Hindlimb muscle (tissue), 1 donor: ENCODE measurements around the gene CHSY3. TPM values are rescaled to one million over a fixed set of nuclear protein-coding genes. Genes with fewer than 3 reads are reported as not detected.

Experiments
- DNase-seq: peaks from one replicate; pipeline ENCODE4 v3.0.0-alpha.2; 2013
- polyA plus RNA-seq: library from polyadenylated mRNA; unstranded; fragments of 120-200 nt; gene quantifications from one replicate; pipeline ENCODE4 v1.2.1, GENCODE V29; 2013; ENCODE audit not compliant: insufficient read length

The CHSY3 gene
- 4.4 TPM for polyA plus RNA-seq

DNA sequence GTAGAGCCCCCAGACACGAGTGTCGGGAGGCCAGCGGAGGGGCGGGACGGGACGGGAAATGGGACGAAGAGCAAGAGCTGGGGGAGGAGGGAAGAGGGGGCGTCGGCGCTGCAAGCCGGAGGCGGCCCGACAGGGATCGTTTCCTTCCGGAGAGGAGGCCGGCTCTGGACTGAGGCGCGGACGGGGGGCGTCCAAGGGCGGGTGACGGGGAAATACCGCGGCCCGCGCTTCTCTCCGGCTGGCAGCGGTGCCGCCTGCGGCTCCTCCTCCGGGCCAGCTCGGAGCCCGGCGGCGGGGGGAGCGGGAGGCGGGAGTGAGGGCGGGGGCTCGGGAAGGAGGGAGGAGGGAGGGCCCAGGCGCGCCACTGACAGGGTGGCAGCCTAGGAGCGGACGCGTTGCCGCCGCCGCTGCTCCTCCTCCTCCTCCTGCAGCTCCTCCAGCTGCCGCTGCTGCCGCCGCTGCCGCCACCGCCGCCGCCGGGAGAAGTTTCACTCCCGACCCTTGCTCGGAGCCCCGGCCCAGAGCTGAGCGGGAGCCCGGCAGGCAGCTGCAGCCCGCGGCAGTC is at the start of gene CHSY3:
TSS of gene CHSY3 (plus strand) at position 364 of the 565 bp plus-strand sequence.
- peak; percentile 86 for DNase-seq

DNA sequence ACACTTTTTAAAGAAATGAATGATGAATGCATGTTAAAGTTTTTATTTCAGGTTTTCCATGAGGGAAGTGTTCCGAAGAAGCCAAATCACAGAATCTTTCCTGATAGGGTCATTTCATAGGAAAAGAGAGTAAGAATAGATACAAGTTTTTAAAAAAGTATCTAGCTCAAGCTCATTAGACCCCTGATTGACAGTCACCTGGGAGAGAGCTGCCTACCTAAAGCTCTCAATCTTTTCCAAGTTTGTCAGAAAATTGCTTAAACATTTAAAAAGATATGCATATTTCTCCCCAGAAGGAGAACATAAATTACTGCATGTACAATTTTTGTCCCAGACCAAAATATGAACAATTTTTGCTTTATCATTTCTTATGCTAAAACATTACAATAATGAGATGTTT is 47.9 kb upstream of the CHSY3 start:
- DNase-seq, result no peak

DNA sequence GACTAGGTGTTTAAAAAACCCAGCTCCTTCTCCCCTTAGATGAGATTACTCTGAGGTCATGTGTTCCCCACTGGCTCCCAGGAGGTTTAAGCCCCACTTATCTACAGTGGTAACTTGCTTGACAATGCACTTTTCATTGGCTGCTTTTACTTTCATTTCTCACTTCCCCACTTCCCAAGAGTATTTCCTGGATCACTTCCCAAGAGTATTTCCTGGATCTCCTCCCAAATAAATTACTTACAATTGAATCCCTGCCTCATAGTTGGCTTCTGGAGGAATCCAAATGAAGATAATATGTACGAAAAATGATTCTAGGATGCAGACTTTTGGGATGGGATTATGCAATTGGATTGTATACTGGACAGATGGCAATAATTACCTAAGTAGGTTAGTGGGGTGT is 47.1 kb upstream of the CHSY3 start:
- peak; percentile 48 for DNase-seq

DNA sequence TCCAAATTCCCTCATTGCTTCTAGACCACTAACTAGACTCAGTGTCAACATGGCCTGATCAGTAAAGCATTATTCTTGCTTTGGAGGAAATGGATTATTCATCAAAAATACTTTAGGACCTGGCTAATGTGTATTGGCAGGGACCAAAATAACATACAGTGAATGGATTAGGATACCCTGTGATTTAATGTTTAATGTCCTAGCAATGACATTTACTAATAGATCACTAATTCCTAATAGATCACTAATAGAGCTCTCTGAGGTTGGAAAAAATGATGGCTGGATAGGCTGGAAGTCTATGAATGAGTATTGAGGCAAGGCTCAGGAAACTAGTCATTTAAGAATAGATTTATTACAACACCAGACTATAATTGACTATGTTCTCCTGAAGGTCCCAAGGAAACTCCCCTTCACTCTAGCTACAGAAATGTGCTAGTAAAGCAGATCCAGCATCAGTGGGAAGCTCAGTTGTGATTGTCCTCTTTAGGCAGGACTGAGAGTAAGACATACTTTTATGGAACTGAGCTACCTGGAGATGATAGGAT is 46.1 kb upstream of the CHSY3 start:
- no peak for DNase-seq

DNA sequence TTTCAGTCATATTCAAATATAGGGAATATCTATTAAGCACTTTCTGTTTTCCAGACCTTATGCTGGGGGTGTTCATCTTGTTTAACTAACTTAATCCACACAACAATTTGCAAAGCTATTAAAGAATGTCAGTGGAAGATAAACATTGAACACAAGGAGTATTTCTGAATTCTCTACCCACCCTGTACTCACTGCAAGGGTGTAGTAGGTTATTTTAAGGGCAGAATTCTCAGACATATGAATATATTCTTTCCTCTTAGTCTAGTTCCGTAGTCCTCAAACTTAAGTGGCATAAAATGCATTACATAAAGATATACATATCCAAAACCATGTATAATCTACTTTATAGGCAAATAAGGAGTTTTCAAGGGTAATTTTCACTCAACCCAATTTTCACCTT is 19.9 kb upstream of the CHSY3 start:
- DNase-seq, result no peak

DNA sequence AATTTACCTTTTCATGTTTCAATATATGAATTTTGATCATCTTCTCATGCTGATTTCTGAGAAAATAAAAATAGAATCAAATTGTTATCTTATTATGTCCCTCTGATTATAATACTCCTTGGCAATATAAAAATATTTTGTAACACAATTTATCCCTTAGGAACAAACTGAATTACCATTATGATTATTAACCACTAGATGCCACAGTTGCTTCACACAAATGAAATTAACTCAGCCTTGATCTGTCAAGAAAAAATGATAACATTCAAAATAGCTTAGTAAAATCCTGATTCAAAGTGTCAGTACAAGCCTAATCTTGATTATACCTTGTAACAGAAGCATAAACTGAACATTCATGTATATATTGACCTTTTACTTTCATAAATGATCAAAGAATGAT is 4.8 kb upstream of the CHSY3 start:
- DNase-seq, result no peak

DNA sequence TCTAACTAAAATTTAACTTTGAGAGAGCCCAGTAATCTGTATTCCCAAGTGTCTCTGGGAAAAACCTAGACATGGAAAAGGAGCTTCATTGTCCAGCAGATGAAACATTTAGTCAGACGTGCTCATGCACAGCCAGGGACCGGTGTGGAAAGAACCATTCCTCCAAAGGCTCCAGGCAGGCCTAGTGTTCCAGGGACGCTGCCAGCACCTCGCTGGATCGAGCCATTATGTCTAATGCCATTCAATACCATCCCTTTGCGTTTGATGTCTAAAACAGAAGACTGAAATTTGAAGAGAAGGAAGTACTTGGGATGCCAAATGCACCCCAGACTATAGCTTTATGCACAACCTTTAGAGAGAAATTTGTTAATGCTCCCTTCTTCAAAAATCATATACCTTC is 1.4 kb upstream of the CHSY3 start:
- peak; percentile 33 for DNase-seq

DNA sequence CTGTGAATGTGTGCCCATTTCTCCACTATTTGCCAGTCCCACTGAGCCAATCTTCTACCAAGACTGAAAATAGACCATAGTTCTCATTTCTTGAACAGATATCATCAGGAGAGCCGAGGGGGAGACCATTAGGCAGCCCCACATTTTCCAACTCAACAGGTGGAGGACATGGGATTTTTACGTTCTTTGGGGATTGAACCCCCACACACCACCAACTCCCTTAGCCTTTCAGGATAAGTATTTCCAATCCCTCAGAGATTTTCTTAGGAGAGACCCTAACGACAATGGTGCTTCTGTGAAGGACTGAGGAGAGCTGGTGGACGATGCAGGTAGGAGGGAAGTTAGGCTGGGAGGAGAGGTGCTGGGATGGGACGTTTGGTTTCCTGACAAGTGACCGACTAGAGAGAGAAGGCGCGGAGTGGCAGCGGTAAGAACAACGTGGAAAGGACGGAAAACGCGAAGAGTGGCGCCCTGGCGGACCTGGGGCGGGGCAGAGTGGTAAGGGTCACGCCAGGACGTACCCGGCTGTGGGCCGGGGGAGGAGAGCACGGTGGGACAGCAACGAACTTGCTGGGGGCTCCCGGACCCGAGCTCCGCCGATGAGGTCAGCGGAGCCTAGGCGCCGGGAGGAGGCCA is 681 bp upstream of the CHSY3 start:
- no peak for DNase-seq

DNA sequence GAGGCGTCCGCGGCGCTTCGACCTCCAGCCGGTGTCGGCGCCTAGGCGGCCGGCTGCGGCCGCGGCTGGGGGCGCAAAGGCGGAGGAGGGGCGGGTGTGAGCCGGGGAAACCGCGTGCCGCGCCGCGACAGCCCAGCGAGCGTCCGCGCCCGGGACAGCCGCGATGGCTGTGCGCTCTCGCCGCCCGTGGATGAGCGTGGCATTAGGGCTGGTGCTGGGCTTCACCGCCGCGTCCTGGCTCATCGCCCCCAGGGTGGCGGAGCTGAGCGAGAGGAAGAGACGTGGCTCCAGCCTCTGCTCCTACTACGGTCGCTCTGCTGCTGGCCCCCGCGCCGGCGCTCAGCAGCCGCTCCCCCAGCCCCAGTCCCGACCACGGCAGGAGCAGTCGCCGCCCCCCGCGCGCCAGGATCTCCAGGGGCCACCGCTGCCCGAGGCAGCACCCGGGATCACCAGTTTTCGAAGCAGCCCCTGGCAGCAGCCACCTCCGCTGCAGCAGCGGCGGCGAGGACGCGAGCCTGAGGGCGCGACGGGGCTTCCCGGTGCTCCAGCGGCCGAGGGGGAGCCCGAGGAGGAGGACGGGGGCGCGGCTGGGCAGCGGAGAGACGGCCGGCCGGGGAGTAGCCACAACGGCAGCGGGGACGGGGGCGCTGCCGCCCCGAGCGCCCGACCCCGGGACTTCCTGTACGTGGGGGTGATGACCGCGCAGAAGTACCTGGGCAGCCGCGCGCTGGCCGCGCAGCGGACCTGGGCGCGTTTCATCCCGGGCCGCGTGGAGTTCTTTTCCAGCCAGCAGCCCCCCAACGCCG is 605 bp downstream of the CHSY3 start:
- DNase-seq, result no peak

DNA sequence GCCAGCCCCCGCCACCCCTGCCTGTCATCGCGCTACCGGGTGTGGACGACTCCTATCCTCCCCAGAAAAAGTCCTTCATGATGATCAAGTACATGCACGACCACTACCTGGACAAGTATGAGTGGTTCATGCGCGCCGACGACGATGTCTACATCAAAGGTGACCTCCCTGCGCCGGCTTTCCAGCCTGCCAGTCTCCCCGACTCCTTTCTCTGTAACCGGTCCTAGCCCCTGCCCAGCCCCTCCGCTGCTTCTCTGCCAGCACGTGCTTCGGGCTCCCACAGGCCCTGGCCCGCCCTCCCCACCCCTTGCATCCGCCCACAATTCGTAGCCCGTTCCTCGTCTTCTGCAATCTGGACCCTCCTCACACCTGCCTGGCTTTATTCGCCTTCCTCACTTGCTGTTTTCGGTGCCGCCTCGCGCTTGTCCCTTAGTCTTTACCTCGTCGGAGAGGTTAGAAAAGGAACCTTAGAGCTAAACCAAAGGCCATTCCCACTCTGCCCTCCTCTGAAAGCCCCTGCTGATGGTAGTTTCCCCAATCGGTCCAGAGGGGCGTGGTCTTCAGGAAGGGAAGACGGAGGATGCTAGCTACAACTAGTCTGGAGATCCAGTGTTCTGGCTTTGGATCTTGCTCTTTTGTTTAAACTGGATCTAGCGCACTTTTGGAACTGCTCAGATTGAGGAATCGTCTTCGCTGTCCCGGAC is 1.4 kb downstream of the CHSY3 start:
- DNase-seq, result peak; percentile 34

DNA sequence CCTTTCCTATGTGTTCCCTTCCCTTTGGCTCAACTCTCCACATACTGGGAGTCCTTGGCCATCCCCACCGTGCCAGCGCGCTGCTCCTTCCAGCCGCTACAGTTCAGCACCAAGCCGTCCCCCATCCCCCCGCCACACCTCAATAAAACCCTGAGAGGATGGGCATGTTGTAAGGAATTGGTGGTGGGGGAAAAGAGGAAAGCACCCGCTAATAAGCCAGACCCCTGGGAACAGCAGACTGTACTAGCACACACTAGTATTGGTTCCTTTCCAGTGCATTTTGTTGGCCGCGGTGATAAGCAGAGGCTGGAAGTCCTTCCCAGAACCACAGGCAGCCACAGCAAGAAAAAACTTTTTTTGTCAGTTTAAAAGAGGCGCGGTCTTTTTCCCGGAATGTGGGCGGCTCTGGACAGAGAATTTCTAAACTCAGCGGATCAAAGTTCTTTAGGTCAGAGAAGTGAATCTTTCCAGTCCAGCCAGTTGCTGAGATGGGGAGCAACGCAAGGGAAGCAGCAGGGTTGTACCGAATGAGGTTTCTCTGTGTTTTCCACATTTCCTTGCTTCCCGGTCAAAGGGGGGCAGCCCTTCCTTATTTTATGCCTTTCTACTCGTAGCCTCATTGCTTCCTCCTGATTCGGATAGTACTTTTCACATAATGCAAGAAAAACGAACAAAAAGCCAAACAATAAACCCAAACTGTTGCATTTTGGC is 2.1 kb downstream of the CHSY3 start:
- DNase-seq, result peak; percentile 48

DNA sequence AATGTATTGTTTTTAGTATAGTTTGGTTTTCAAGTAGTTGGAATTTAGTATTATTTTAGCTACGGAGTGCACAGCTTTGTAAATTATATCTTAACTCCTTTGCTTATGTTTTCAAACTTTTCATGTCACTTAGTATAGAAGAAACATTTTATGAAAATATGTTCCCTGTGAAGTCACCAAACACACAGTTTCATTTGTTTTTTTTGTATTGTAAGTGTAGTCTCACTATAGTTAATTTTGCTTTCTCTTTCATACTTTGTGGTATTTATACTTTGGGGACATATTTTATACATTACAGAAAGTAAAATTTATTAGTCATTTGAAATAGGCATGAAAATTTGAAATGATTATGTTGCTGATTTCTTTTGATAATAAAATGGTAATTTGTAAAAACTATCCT is 5.0 kb downstream of the CHSY3 start:
- DNase-seq, result no peak

DNA sequence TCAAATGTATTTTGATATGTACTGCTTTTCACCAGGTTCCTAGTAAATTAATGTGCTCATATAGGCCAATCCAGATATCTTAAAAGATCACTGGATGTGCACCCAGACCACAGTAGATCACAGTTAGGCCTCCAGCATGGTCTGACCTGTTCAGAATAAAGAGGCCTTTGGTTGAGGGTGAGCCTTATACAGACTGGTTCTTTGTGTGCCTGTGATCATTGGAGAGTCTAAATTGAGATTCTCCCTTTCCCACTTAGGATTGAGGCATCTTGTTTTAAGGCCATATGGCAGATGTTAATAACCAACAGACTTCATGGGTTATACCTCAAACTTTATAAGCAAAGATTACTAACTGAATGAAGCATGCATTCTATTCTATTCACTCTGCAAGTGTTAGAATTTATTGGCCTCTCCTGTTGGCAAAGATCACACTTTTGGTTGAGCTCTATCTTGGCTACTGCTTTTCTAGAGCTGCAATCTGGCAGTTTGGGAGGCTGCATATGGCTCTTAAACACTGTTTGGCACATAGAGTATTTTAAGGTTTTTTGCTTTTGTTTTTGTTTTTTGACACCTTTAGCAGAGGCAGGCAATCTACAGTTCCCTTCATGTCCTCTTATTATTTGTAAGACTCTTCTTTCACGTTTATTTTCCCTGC is 8.5 kb downstream of the CHSY3 start:
- no peak for DNase-seq

DNA sequence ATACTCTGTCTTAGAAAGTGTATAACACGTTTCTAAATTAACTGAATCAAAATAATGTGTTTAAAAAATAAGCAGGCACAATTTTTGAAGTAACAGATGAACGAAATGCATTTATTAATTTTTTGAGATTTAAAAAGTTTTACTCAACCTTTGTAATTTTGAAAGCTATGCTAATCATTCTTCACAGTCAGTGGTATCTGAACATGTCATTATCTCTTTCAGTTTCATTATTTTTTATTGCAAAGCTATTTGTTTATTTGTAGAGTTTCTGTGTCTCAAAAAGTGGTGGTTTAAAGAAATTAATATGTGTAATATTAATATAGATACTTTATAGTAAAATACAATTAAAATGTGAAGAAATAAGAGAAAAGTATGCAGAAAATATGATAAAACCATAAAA is 11.2 kb downstream of the CHSY3 start:
- no peak for DNase-seq

DNA sequence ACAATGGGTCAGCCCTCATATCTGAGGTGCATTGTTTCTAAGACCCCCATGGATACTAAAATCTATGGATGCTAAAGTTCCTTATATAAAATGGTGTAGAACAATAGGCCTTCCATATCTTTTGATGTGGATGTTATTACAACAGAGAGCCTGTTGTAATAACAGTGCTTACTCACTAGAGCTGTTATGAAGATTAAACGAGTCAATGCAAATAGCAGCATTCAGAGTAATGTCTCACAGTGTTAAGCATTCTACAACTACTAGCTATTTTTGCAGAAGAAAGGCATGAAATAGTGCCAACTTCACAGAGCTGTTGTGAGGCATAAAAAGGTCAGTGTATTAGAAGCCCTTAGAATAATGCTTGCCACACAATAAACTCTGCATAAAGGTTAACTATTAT is 13.0 kb downstream of the CHSY3 start:
- no peak for DNase-seq

DNA sequence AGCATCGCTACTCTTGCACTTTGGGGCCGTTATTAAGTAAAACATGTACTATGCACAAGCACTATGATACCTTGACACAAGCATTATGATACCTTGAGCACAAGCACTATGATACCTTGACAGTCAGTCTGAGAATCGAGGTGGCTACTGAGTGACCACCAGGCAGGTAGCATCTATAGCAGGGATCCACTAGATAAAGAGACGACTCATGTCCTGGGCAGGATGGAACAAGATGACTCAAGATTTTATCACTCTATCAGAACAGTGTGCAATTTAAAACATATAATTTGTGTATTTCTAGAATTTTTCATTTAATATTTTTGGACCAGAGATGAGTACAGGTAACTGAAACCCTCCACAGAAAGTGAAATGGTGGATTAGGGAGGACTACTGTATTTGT is 16.9 kb downstream of the CHSY3 start:
- DNase-seq, result no peak

DNA sequence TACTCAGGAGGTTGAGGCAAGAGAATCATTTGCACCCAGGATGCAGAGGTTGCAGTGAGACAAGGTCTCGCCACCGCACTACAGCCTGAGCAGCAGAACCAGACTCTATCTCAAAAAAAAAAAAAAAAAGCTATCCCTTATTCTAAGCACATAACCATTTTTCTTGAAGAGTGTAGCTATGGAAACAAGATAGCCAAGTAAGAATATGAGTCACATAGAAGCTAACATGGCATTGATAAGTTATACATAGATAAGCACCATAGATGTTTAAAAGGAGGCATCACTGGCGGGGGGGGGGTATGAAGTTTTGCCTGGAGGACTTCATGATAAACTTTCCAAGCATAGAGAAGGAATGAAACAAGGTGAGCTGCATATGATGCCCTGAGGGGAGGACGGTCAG is 26.0 kb downstream of the CHSY3 start:
- no peak for DNase-seq

DNA sequence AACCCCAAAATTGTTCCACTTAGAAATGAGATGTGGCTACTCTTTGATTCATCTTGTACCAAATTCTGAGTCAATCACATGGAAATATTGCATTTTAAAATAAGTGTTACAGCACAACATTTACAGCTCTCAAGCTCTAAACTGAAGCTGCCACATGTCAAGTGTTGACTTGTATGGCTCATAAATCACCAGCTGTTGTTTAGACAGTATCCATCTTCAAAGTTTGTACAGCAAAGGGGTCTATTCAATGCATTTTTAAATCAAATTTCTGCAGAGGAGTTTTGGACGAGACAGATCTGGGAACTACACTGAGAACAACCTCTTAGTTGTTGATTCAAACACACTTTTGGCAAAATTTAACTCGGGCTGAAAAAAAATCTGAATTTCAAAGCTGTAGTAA is 31.4 kb downstream of the CHSY3 start:
- no peak for DNase-seq

DNA sequence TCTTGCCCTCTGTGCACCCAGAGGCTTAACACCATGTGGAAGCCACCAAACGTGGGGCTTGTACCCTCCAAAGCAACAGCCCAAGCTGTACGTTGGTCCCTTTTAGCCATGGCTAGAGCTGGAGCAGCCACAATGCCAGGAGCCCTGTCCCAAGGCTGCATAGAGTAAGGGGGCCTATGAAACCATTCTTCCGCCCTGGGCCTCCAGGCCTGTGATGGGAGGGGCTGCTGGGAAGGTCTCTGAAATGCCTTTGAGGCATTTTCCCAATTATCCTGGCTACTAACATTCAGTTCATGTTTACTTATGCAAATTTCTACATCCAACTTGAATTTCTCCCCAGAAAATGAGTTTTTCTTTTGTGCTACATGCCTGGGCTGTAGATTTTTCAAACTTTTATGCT is 33.8 kb downstream of the CHSY3 start:
- no peak for DNase-seq

DNA sequence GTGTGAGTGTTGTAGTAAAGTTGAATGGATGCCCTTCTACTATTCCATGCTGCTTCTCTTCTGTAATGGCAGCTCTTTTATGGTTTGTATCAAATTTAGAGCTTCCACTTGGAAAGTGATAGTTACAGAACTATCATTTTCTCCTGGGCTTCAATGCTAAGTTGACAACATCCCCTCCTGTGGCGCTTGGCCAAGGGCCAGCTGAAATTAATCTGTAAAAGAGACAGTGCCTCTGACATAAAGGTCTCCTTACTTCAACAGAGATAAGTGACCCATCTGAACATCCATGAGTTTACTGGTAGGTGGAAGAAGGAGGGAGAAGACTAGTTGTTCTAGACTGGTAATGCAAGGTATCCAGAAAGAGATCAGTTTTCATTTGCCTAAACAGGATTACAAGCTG is 39.7 kb downstream of the CHSY3 start:
- DNase-seq, result no peak

DNA sequence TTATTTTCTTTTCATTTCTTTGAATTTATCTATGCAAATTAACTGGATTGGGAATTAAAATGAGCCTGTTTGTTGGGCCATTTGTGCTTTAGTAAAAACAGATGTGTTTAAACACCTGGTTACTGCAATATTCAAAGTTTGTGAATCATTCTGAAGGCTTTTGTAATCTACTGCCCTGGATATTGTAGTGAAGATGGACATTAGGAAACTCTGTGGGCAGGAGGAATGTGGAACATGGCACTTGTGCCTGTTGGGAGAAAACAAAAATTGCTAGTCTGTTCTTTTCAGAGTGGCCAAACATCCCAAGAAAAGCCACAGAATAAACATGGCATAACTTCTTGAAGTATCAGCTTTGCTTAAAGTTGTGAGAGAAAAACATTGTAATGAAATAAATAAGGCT is 40.8 kb downstream of the CHSY3 start:
- DNase-seq, result no peak

DNA sequence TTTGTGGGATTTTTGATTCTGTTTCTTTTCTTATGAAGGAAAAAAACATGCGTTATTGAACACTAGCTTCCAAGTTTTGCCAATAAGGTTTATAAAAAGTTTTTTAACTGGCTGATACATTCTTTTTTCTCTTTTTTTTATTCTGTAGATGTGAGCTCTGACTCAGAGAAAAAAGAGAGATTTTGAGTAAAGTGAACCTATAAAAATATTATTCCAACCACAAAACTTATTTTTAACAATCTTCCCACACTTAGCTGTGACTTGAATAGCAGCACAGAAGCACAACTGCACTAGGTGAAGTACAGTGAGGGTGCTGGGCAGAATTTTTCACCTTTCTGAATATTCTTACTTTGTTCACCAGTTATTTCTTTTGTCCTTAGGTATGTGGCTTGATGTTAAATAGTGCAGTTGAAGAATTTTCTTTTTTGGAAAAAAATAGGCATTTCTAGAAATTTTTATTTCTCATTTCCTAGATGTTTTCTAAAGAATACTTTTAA is 41.6 kb downstream of the CHSY3 start:
- no peak for DNase-seq
